HG03175 (cell line): ENCODE data around the gene MAP2.
"Not testable (repeated sequence)": the region's sequence is repeated elsewhere in the genome, so short reads cannot be mapped to it uniquely, and the experiment has no call there.

Experiments used
- ATAC-seq: cut with Tn5 transposase; IDR thresholded peaks from one replicate; pipeline ENCODE4 v1.9.1; 2021; ENCODE audit warnings: mild to moderate bottlenecking, moderate library complexity; ENCODE audit not compliant: unreplicated experiment

MAP2 gene

GRCh38 chr2:209579230-209579749 lies 155.4 kb downstream of the MAP2 start:
- no peak for ATAC-seq

GRCh38 chr2:209581040-209581439 lies 157.2 kb downstream of the MAP2 start:
- ATAC-seq, result no peak

- ATAC-seq, result no peak
Observed at GRCh38 chr2:209582281-209582680, 158.4 kb downstream of the MAP2 start.

GRCh38 chr2:209584472-209584871 lies 160.6 kb downstream of the MAP2 start:
- ATAC-seq, result no peak

DNA sequence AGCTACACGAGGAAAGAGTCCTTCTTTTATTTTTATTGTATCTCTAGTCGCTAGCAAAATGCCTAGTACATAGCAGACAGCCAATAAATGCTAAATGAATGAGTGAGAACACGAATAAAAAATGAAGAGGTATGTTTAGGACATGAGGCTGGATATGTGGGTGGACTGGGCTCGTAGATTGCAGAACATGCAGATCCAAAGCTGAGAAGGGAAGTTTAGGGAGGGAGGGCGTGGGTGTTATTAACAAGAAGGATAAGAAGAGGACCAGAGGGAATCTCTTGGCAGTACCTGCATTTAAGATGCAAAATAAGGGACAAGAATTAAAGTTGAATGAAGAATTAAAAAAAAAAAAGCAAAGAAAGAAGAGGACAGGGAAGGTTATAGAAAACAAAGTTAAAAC lies 161.1 kb downstream of the MAP2 start:
- ATAC-seq, result no peak

GRCh38 chr2:209591021-209591420 lies 167.2 kb downstream of the MAP2 start:
- no peak for ATAC-seq

DNA sequence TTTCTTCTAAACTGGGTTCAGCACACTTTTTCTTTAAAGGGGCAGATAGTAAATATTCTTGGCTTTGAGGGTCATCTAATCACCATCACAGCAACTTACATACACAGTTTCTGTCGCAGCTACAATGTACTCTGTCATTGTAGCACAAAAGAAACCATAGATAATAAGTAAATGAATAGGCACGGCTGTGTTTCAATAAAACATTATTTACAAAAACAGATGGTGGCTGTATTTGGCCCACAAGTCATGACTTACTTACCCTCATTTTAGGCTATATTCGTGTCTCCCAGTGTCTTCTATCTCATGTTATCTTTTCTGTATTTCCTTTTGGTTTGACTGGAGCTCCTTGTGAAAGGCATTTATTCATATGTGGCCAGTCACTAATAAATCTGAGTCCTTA lies 168.3 kb downstream of the MAP2 start:
- no peak for ATAC-seq

DNA sequence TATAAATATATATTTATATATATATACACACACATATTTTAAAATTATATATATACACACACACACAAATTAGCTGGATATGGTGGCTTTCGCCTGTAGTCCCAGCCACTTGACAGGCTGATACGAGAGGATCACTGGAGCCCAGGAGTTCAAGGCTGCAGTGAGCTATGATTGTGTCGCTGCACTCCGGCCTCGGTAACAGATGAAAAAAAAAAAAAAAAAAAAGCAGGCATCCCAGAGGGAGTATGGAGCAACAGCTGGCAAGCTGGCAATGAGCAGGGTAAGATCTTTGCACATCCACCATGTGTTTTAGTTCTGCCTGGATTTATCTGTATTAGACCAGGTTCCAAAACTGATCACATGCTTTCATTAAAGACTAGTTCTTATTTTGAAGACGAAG lies 170.1 kb downstream of the MAP2 start:
- no peak for ATAC-seq

GRCh38 chr2:209596262-209596661 lies 172.4 kb downstream of the MAP2 start:
- ATAC-seq, result no peak

DNA sequence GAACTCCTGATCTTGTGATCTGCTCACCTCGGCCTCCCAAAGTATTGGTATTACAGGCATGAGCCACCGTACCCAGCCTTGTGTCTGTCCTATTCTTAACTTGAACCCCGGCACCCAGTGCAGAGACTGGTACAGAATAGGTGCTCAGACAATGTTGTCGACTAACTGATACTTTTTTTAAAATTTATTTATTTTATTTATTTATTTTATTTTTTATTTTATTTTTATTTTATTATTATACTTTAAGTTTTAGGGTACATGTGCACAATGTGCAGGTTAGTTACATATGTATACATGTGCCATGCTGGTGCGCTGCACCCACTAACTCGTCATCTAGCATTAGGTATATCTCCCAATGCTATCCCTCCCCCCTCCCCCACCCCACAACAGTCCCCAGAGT lies 174.4 kb downstream of the MAP2 start:
- ATAC-seq, result not testable (repeated sequence)

DNA sequence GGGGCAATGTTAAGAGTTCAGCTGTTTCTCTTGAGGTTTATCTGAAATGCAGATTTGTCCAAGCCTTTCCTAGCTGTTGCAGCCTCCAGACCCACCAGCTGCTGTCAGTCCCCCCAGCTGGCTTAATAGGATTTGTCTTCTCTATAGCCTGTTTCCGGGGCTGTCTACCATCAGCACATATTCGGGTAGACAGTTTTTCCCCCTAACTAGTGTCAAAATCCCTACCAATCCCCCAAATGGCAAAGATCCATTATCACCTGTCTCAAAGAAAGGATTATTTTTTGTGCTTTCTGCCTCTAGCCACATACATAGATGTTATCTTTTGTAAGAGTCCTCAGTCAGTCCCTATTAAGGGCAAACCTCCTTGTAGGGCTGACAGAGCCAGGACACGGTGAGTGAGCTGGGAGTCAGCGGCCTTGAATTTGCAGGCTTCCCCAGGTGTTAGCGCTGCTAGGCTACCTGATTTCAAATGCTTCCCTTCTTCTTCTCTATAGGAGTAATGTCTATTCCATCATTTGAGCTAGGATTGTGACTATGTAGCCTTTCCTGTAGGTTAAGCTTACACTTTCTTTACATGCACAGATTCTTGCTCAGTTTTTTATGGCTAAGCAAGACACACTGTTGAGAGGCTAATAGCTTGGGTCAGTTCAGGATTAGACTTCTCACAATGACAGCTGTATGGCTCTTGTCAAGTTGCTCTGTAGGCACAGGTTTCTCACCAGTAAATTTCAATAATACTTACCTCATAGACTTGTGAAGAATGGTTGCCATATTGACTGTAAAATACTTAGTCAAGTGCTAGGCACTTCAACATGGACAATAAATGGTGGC lies 176.7 kb downstream of the MAP2 start:
- no peak for ATAC-seq

GRCh38 chr2:209601497-209601896 lies 177.7 kb downstream of the MAP2 start:
- no peak for ATAC-seq

- no peak for ATAC-seq
Observed at GRCh38 chr2:209602259-209602658, 178.4 kb downstream of the MAP2 start.

- no peak for ATAC-seq
Observed at GRCh38 chr2:209609531-209609930, 185.7 kb downstream of the MAP2 start.

- ATAC-seq, result no peak
Observed at GRCh38 chr2:209610631-209611030, 186.8 kb downstream of the MAP2 start.

DNA sequence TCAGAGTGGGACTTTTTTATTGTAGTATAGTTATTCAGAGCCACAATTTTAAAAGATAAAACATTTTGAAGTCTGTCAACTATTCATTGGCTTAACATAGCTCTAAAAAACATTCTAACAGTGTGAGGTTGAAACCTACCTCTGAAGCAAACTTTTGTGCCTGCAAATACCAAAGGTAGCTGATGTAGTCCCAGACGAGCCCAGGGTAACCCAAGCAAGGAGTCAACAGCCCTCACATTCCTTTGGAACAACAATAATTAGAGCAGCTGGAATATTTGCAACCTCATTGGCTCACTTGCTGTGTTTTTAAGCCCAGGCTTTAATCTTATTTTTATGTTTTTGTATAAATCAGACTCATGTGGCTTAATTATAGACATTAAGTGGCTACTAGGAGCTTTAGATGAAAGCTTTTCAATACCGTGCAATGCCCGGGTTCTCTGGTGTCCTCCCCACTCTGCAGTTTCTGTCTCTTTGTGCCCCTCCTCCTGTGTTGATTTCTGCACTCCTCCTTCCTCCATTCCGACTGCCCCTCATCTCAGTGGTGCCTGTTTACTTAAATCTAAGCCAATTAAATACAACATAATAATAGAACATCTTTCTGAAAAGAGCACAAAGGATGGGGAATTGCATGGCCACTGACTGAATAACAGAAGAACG lies 189.9 kb downstream of the MAP2 start:
- no peak for ATAC-seq

DNA sequence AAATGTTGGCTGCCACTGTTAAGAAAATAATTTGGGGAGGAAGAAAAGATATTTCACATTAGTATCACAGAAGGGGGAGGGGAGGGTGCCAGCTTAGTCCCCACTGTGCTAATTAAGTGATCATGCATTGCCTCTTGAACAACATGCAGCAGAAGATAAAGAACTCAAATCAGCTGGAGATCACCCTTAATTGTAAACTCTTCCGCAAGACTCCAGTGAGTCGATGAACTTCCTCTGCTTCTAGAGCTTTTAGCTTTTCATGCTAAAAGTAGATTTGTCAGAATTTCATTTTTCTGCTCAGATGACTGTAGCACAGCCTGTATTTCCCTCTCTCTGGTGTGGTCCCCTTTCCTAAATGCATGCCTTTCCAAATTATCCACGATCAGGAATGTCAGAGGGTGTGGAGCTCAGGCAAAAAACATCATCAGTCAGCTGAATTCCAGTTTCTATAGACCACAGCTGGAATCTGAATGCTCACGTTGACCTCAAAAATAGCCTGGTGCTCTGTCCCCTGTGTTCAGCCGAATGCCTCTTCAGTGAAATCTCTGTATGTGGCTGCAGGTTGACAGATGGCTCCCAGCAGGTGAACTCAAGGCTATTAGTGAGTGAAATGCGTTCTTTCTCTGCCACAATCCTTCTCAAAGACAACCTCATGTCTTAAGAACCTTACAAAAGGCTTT lies 191.0 kb downstream of the MAP2 start:
- ATAC-seq, result no peak

GRCh38 chr2:209619782-209620181 lies 195.9 kb downstream of the MAP2 start:
- ATAC-seq, result peak; percentile 70

- no peak for ATAC-seq
Observed at GRCh38 chr2:209624192-209624938, 200.5 kb downstream of the MAP2 start.

- no peak for ATAC-seq
Observed at GRCh38 chr2:209629597-209629996, 205.8 kb downstream of the MAP2 start.

DNA sequence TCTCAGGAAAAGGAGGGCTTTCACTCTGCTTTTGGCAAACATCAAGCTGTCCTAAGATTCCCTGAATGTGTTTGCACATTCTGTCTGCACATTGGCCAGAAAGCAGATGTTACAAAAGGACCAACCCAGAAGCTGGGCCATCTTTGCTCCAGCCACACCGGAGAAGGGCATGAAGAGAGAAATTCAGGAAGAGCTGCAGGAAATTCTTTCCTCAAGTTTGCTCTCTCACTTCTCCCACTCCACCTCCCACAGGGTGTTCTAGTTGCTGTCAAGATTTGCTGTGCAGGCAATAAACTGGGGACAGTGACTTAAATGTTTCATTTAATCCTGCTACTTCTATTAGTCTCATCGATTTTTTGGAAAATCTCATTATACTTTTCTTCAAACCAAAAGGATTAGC lies 210.1 kb downstream of the MAP2 start:
- ATAC-seq, result no peak
